Testis (tissue), 3 donors: ENCODE results near the gene ZMIZ1. TPM values are rescaled to one million over a fixed set of nuclear protein-coding genes. Genes with fewer than 3 reads are reported as not detected.
A peak's percentile ranks its signal among the peaks of the same experiment; 100 is the strongest.

Source experiments
- DNase-seq: peaks from one replicate; pipeline ENCODE4 v3.0.0-alpha.2; 2019
- H3K27ac ChIP-seq, 2 donors: fragments of 200-600 bp; sonication (generic); one replicate each; pipeline ENCODE4 v1.5.1; 2019
- H3K27me3 ChIP-seq: fragments of 200-600 bp; sonication (generic); one replicate; pipeline ENCODE4 v1.5.1; 2019
- H3K36me3 ChIP-seq: fragments of 200-600 bp; sonication (generic); one replicate; pipeline ENCODE4 v1.5.1; 2017; ENCODE audit warnings: low read depth; ENCODE audit errors: missing control alignments
- H3K4me1 ChIP-seq: fragments of 200-600 bp; sonication (generic); one replicate; pipeline ENCODE4 v1.5.1; 2019
- H3K4me3 ChIP-seq, 2 donors: fragments of 200-600 bp; sonication (generic); one replicate each; pipeline ENCODE4 v1.5.1; 2017 to 2019
- H3K9me3 ChIP-seq: fragments of 200-600 bp; sonication (generic); one replicate; pipeline ENCODE4 v1.5.1; 2017
- POLR2A ChIP-seq: fragments of 450-650 bp; IDR thresholded peaks from one replicate; pipeline ENCODE4 v1.6.1; 2017; ENCODE audit warnings: antibody characterized with exemption, mild to moderate bottlenecking, moderate library complexity
- WGBS, 2 donors: methylation state at CpG; one replicate each; pipeline ENCODE4 v1.1.5; 2018; 5-methylcytosine and 5-hydroxymethylcytosine counted together
- intact Hi-C: fragments of 100-400 bp; cut with DNase I; formaldehyde crosslinking; loops from one replicate; pipeline ENCODE4 v1.15.1; 2023; ENCODE audit warnings: low total_unique reads
- polyA plus RNA-seq: library from polyadenylated mRNA; stranded (reverse); fragments of 350-450 nt; fragmentation: Illumina TruSeq; extraction: RNeasy Lipid Tissue Mini Kit (QIAGEN cat#74804); gene quantifications from one replicate; pipeline ENCODE4 v1.2.3, GENCODE V29; 2014; ENCODE audit warnings: low read depth, low replicate concordance; ENCODE audit not compliant: insufficient read depth
- total RNA-seq, 2 donors: library from RNA; depleted of rRNA; stranded (reverse); fragments of >200 nt; gene quantifications; one replicate each; pipeline ENCODE4 v1.2.3, GENCODE V29; 2016
- TF ChIP-seq, protein P1 (sequence below), 3 experiments: fragments of 450-650 bp in 2 of 3; fragments of 200-600 bp in 1 of 3; sonication (generic) in 1 of 3; IDR thresholded peaks; one replicate each; pipeline ENCODE4 v1.5.1; 2016 to 2019; ENCODE audit warnings: antibody characterized with exemption in 3 of 3, mild to moderate bottlenecking in 2 of 3, moderate library complexity in 1 of 3

Gene ZMIZ1
- total and polyA plus RNA-seq, 3 donors from 2014 or later, result 15.2 to 22.0 (median 18.8) TPM

DNA sequence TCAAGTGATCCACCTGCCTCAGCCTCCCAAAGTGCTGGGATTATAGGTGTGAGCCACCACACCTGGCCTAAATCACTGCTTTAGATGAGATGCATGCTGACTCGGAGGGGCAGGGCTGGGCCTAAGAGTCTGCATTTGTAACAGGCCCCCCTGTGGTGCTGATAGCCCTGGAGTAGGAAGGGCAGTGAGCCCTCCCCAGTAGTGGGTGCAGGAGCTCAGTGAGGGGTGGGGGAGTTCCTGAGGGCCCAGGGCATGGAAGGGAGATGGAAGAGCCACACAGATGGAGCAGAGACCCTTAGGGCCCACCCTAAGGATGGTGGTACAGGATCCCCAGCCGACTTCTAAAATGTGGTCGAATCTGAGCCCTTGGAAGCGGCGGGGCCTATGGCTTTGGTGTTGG lies 146.8 kb downstream of the ZMIZ1 start:
- no peak overlapping the region for H3K27ac ChIP-seq
- H3K4me1 ChIP-seq, result peaks cover 5% of the 10 kb centered on the region
- intact Hi-C loops, result no loop called here
- H3K36me3 ChIP-seq, result no peaks in the 10 kb centered on the region
- 89 to 94% methylated on average over 1 to 5 of the region's 5 CpGs for WGBS, 2 donors
- no peak for DNase-seq
- no peak overlapping the region for H3K4me3 ChIP-seq
- TF ChIP-seq POLR2A, result no peak
- TF ChIP-seq, protein P1, sequence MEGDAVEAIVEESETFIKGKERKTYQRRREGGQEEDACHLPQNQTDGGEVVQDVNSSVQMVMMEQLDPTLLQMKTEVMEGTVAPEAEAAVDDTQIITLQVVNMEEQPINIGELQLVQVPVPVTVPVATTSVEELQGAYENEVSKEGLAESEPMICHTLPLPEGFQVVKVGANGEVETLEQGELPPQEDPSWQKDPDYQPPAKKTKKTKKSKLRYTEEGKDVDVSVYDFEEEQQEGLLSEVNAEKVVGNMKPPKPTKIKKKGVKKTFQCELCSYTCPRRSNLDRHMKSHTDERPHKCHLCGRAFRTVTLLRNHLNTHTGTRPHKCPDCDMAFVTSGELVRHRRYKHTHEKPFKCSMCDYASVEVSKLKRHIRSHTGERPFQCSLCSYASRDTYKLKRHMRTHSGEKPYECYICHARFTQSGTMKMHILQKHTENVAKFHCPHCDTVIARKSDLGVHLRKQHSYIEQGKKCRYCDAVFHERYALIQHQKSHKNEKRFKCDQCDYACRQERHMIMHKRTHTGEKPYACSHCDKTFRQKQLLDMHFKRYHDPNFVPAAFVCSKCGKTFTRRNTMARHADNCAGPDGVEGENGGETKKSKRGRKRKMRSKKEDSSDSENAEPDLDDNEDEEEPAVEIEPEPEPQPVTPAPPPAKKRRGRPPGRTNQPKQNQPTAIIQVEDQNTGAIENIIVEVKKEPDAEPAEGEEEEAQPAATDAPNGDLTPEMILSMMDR (IDR thresholded peaks at IDR 0.05), result no peak
- no peaks in the 10 kb centered on the region for H3K9me3 ChIP-seq
- H3K27me3 ChIP-seq, result no peaks in the 10 kb centered on the region

DNA sequence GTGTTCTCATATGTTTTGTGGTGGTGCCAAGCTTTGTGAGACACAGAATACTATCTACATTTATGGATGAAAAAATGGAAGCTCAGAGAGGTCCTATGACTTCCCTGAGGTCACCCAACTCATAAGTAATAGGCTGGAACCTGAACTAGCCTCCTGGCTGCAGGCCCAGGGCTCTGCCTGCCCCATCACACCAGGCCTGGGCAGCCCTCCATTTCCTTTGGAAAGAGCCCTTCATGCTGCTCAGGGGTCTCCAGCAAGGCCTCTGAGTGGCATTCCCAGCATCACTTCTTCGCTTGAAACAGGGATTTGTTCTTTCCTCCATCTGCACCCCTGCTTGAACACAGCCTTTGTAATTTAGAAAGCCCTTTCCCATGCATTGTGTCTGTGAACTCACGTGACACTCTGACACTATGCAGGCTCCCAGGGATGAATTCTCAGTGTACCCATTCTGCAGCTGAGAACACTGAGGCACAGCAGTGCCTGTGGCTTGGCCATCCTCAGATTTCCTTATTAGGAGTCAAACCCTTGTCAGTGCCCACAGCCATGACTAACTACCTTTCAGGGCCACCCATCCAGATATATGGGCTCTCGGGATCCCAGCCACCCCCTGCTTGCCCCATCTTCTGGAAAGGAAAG lies 150.7 kb downstream of the ZMIZ1 start:
- Histone ChIP-seq H3K9me3 (no peaks in the 10 kb centered on the region), H3K4me3 (no peak overlapping the region), H3K27me3 (no peaks in the 10 kb centered on the region), H3K27ac (no peak overlapping the region), H3K36me3 (no peaks in the 10 kb centered on the region), H3K4me1 (peaks cover 44% of the 10 kb centered on the region)
- DNase-seq, result no peak
- no peak for TF ChIP-seq POLR2A
- TF ChIP-seq, protein P1 (IDR thresholded peaks at IDR 0.05), result no peak
- intact Hi-C loops, result no loop called here
- 92 to 94% methylated on average over 2 to 3 of the region's 3 CpGs for WGBS, 2 donors

DNA sequence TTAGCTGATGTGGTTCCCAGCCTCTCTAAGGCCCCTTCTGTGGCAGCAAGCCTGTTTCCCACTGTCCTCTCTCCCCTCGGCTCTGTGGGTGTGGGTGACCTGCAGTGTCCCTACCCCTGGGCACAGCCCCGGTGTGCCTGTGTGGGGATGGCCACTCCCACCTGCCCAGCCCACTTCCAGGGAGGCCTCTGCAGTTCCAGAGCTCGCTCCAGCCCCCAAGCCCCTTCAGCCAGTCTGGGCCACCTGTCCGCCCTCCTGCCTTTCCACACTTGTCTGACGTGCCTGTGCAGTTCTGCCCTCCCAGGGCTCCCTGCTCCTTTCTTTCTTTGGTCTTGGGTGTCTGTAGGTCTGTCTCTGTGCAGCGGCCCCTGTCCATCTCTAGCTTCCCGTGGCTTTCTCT lies 151.5 kb downstream of the ZMIZ1 start:
- Histone ChIP-seq H3K9me3 (no peaks in the 10 kb centered on the region), H3K27me3 (no peaks in the 10 kb centered on the region), H3K27ac (no peak overlapping the region), H3K4me1 (peaks cover 44% of the 10 kb centered on the region), H3K4me3 (no peak overlapping the region), H3K36me3 (no peaks in the 10 kb centered on the region)
- DNase-seq, result no peak
- 56 to 68% methylated on average over 7 of the region's 7 CpGs for WGBS, 2 donors
- intact Hi-C loops, result no loop called here
- TF ChIP-seq POLR2A, result no peak
- TF ChIP-seq, protein P1 (IDR thresholded peaks at IDR 0.05), result no peak

DNA sequence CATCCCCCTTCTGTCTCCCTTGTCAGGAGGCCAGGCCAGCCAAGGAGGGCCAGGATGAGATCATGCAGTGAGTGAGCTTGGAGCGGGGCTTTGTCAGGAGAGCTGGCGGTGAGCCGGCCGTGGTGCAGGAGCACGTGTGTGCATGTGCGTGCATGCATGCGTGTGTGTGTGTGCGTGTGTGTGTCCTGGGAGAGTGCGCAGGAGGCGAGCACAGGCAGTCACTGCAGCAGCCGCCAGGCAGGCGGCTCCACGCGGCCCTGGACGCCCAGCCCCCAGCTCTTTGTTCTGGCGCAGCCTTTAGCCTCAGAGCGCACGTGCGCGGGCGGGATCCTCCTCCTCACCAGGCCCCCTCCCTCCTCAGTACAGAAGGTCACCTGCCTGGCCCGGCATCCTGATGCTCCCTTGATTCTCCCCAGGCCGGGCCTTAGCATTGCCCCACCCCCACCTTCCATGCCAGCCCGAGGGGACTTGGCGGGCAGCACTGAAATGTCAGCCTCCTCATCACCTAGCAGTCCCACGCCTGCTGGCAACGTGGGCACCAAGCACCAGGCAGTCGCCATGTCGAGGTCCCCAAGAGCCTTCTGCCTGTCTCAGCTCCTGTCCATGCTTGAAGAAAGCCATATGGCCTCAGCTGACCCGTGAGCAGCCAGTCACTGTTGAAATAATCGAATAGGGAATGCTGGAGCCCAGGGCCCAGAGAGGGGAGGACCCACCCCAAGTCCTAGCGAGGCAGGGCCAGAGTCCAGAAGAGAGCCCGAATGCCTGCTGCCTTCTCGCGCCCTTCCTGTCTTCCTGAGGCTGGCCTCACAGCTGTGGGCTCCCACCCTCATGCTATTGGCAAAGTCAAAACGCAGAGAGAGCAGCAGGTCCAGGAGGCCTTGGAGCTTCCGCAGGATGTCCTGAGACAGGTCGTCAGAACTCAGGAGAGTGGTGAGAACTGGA lies 152.6 kb downstream of the ZMIZ1 start:
- Histone ChIP-seq H3K27me3 (no peaks in the 10 kb centered on the region), H3K9me3 (no peaks in the 10 kb centered on the region), H3K27ac (peak overlapping the region; percentile 14 to 39), H3K4me1 (peaks cover 44% of the 10 kb centered on the region), H3K4me3 (no peak overlapping the region), H3K36me3 (no peaks in the 10 kb centered on the region)
- no peak for TF ChIP-seq POLR2A
- TF ChIP-seq, protein P1 (IDR thresholded peaks at IDR 0.05), result peak in 2 of 3 experiments; percentile 17 to 26
- intact Hi-C loops, result no loop called here
- WGBS, 2 donors, result 46 to 67% methylated on average over 11 to 34 of the region's 38 CpGs
- DNase-seq, result peak; percentile 88
